Mucosa of descending colon (tissue), 3 donors: ENCODE results near the gene AGT. TPM values are rescaled to one million over a fixed set of nuclear protein-coding genes. Genes with fewer than 3 reads are reported as not detected.

Experiments used
- ATAC-seq: fragments of 200-7000 bp; cut with Tn5 transposase; one replicate; pipeline ENCODE4 v1.9.1; 2020; ENCODE audit warnings: mild to moderate bottlenecking, moderate library complexity
- DNase-seq, 3 donors: peaks; one replicate each; pipeline ENCODE4 v3.0.0-alpha.2; 2020
- H3K36me3 ChIP-seq: fragments of 200-600 bp; one replicate; pipeline ENCODE4 v1.8.0; 2021; ENCODE audit warnings: low read depth, mild to moderate bottlenecking
- H3K4me1 ChIP-seq: fragments of 200-600 bp; one replicate; pipeline ENCODE4 v1.8.0; 2021; ENCODE audit warnings: low read depth, mild to moderate bottlenecking
- H3K4me3 ChIP-seq: fragments of 200-600 bp; one replicate; pipeline ENCODE4 v1.8.0; 2021; ENCODE audit warnings: mild to moderate bottlenecking
- H3K9me3 ChIP-seq: fragments of 200-600 bp; one replicate; pipeline ENCODE4 v1.8.0; 2021; ENCODE audit warnings: mild to moderate bottlenecking
- CTCF ChIP-seq: fragments of 200-600 bp; IDR thresholded peaks from one replicate; pipeline ENCODE4 v1.8.0; 2022; ENCODE audit warnings: antibody characterized with exemption, mild to moderate bottlenecking
- intact Hi-C, 2 donors: fragments of 100-400 bp; cut with DNase I in 1 of 2; cut with micrococcal nuclease in 1 of 2; formaldehyde crosslinking; loops; one replicate each; pipeline versions ENCODE4 v1.11.0 to v1.11.1; 2022; cut with DNase I, micrococcal nuclease
- total RNA-seq, 3 donors: library from RNA; stranded (reverse); fragmentation: NEBNext Ultra II Directional in 2 of 3; extraction: Animal tissue kit (Norgen Biotek cat#: 25700) in 2 of 3; gene quantifications; one replicate each; pipeline versions ENCODE4 v1.2.1 to v1.2.4, GENCODE V29; 2021 to 2023
- donor health status: DM: no; HTN: no; CAD: no; lungs with moderate emphysema.
- donor health status: DM: no; HTN: no; CAD: no.
- donor health status: DM: no; HTN: yes; CAD: no.

AGT gene
- total RNA-seq, 3 donors from 2014 or later, result 1.0 to 4.8 (median 1.1) TPM

GRCh38 chr1:230739564-230740290 lies 25.8 kb upstream of the AGT start:
- Histone ChIP-seq H3K4me3 (no peak overlapping the region), H3K36me3 (no peaks in the 10 kb centered on the region), H3K9me3 (no peaks in the 10 kb centered on the region), H3K4me1 (no peaks in the 10 kb centered on the region)
- no peak for TF ChIP-seq CTCF
- ATAC-seq (no peak), DNase-seq (no peak)
- intact Hi-C loops, result no loop called here

DNA sequence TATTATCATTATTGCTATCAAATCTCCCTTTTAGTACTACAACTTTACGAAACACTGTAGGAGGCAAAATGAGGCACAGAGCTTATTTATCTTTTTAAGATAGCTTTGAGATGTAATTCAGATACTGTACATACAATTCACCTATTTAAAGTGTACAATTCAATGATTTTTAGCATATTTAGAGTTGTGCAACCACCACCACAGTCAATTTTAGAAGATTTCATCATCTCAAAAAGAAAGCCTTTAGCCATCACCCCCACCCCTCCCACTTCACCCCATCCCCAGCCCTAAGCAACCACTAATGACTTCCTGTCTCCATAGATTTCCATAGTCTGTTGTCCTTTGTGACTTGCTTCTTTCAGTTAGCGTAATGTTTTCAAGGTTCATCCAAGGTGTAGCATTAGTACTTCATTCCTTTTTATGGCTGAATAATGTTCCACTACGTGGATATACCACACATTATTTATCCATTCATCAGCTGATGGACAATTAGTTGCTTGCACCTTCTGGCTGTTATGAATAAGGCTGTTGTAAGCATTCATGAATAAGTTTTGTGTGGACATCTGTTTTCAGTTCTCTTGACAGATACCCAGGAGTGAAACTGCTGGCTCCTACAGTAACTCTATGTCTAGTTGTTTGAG lies 23.8 kb upstream of the AGT start:
- intact Hi-C loops, result no loop called here
- no peak overlapping the region for H3K4me3 ChIP-seq
- ATAC-seq, result no peak

GRCh38 chr1:230735447-230735846 lies 21.5 kb upstream of the AGT start:
- intact Hi-C loops, result no loop called here
- H3K4me1 ChIP-seq, result no peaks in the 10 kb centered on the region
- H3K36me3 ChIP-seq, result no peaks in the 10 kb centered on the region
- no peaks in the 10 kb centered on the region for H3K9me3 ChIP-seq
- ATAC-seq, result peak; percentile 98
- TF ChIP-seq CTCF, result no peak
- DNase-seq, result peak; percentile 51 to 63 (median 52)
- no peak overlapping the region for H3K4me3 ChIP-seq

More for the DNA sequence above, 23.8 kb upstream of the AGT start:
- DNase-seq, result no peak
- TF ChIP-seq CTCF, result no peak
- Histone ChIP-seq H3K4me1 (no peaks in the 10 kb centered on the region), H3K9me3 (no peaks in the 10 kb centered on the region), H3K36me3 (no peaks in the 10 kb centered on the region)

GRCh38 chr1:230730977-230731376 lies 17.1 kb upstream of the AGT start:
- Histone ChIP-seq H3K9me3 (no peaks in the 10 kb centered on the region), H3K4me1 (peaks cover 6% of the 10 kb centered on the region), H3K36me3 (no peaks in the 10 kb centered on the region), H3K4me3 (no peak overlapping the region)
- no peak for TF ChIP-seq CTCF
- no peak for DNase-seq
- peak; percentile 14 for ATAC-seq
- intact Hi-C loops, result no loop called here

DNA sequence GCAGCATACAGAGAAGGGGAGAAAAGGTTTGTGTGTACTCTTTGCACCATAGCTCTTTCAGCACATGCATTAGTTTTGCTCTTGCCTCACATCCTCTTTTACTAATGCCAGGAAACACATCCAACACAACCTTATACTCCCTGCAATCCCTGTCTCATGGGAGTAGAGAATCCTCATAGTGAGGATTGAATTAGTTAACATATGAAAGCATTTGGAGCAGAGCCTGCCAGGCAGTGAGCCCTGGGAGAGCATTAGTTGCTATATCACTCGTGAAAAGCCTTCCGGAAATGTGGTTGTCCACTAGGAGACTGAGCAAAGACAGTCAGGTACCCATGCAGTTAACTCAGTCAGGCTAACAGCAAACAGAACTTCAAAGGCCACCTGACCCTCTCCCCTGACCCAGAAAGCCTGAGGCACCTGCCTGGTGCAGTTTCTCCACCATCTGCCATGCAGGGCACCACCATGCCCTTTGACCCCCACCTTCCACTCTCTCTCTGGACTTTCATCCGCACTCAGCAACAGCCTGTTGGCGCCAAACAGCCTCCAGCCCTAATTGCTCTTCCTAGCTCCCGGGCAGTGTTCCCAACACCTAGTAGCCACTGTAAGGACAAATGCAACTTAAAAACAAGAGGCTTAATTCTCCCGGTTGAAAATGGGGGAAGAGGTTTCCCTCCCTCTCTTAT lies 14.9 kb upstream of the AGT start:
- no peaks in the 10 kb centered on the region for H3K9me3 ChIP-seq
- peak in 2 of 3 donors; percentile 58 to 64 for DNase-seq
- peak; percentile 92 for ATAC-seq
- no peak for TF ChIP-seq CTCF
- no peaks in the 10 kb centered on the region for H3K36me3 ChIP-seq
- intact Hi-C loops, result no loop called here
- no peak overlapping the region for H3K4me3 ChIP-seq
- H3K4me1 ChIP-seq, result peaks cover 6% of the 10 kb centered on the region
